ENCODE data around the gene MRPL32. TPM values are rescaled to one million over a fixed set of nuclear protein-coding genes. Genes with fewer than 3 reads are reported as not detected.

The MRPL32 gene
- total and polyA plus RNA-seq, 2 of the 13 experiments (the other 11 are each of a cell fraction or from before 2014, with no cell fraction given) = 39.0 to 81.2 TPM

DNA sequence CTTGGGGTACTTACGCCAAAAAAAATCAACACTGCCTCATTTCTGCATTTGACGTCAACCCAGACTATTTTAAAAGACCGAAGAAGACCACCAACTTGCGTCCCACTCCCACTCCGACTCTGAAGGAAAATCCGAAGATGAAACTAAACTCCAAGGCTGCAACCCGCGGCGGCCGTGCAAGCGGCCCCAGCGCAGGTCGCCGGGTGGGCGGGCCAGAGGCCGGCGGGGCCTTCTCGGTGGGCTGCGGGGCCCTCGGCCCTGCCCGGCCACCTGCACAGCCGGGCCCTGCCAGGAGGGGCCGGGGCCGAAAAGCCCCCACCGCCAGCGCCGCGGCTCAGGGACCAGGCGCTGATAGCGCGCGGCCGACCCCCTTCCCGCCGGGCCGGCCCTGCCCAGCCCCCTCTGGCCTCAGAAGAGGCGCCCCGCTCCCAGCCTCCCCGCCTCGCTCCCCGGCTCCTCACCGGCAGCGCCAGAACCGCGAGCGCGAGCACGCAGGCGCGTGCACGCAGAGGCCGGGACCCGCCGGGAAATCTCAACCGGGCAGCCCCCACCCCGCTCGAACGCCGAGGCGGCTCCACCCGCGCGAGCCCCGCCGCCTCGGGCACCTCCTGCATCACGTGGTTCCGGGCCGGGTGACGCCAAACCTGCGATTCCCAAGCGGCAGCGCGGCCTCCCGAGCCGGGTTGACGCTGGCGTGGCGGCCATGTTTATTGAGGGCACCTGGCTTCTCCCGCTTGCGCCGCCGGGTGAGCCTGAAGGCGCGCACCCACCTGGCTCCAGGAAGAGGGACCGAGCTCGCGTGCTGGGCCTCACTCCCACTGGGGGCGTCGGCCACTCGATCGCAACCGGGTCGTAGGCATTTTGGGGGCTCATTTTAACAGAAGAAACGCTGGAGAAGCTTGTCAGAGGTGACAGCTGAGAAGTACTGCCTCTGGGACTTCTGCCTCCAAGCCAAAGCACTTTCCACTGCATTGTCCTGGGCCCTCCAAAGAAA, 20.4 kb upstream of the MRPL32 start, which contains the start of gene C7orf25 (continued):
- TF ChIP-seq, protein P1, sequence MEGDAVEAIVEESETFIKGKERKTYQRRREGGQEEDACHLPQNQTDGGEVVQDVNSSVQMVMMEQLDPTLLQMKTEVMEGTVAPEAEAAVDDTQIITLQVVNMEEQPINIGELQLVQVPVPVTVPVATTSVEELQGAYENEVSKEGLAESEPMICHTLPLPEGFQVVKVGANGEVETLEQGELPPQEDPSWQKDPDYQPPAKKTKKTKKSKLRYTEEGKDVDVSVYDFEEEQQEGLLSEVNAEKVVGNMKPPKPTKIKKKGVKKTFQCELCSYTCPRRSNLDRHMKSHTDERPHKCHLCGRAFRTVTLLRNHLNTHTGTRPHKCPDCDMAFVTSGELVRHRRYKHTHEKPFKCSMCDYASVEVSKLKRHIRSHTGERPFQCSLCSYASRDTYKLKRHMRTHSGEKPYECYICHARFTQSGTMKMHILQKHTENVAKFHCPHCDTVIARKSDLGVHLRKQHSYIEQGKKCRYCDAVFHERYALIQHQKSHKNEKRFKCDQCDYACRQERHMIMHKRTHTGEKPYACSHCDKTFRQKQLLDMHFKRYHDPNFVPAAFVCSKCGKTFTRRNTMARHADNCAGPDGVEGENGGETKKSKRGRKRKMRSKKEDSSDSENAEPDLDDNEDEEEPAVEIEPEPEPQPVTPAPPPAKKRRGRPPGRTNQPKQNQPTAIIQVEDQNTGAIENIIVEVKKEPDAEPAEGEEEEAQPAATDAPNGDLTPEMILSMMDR (CRISPR knock-in tag; IDR thresholded peaks at IDR 0.05) = peak; percentile 52
- TF ChIP-seq HOXA5 (CRISPR knock-in tag; IDR thresholded peaks at IDR 0.05) (peak; percentile 34; the same call in 1 of the 2 replicates), SP4 (CRISPR knock-in tag; IDR thresholded peaks at IDR 0.05) (no peak), GLI4 (CRISPR knock-in tag; IDR thresholded peaks at IDR 0.05; ENCODE audit: borderline replicate concordance) (no peak), SIX1 (CRISPR knock-in tag; IDR thresholded peaks at IDR 0.05; ENCODE audit: borderline replicate concordance) (0 out of 2 replicates have a peak, but pooled peaks have one; percentile 19), SNRNP70 (IDR thresholded peaks at IDR 0.05; ENCODE audit: low read depth, low read length) (no peak), TARDBP (CRISPR knock-in tag; IDR thresholded peaks at IDR 0.05) (peak; percentile 89), ZEB1 (IDR thresholded peaks at IDR 0.05; ENCODE audit: insufficient replicate concordance, low read depth) (no peak), ZBTB8A (CRISPR knock-in tag; IDR thresholded peaks at IDR 0.05; ENCODE audit: borderline replicate concordance, low read depth) (no peak)
- TF ChIP-seq, protein P2, sequence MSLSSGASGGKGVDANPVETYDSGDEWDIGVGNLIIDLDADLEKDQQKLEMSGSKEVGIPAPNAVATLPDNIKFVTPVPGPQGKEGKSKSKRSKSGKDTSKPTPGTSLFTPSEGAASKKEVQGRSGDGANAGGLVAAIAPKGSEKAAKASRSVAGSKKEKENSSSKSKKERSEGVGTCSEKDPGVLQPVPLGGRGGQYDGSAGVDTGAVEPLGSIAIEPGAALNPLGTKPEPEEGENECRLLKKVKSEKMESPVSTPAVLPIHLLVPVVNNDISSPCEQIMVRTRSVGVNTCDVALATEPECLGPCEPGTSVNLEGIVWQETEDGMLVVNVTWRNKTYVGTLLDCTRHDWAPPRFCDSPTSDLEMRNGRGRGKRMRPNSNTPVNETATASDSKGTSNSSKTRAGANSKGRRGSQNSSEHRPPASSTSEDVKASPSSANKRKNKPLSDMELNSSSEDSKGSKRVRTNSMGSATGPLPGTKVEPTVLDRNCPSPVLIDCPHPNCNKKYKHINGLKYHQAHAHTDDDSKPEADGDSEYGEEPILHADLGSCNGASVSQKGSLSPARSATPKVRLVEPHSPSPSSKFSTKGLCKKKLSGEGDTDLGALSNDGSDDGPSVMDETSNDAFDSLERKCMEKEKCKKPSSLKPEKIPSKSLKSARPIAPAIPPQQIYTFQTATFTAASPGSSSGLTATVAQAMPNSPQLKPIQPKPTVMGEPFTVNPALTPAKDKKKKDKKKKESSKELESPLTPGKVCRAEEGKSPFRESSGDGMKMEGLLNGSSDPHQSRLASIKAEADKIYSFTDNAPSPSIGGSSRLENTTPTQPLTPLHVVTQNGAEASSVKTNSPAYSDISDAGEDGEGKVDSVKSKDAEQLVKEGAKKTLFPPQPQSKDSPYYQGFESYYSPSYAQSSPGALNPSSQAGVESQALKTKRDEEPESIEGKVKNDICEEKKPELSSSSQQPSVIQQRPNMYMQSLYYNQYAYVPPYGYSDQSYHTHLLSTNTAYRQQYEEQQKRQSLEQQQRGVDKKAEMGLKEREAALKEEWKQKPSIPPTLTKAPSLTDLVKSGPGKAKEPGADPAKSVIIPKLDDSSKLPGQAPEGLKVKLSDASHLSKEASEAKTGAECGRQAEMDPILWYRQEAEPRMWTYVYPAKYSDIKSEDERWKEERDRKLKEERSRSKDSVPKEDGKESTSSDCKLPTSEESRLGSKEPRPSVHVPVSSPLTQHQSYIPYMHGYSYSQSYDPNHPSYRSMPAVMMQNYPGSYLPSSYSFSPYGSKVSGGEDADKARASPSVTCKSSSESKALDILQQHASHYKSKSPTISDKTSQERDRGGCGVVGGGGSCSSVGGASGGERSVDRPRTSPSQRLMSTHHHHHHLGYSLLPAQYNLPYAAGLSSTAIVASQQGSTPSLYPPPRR (CRISPR knock-in tag; IDR thresholded peaks at IDR 0.05; ENCODE audit: borderline replicate concordance) = no peak
- TF ChIP-seq, protein P3, sequence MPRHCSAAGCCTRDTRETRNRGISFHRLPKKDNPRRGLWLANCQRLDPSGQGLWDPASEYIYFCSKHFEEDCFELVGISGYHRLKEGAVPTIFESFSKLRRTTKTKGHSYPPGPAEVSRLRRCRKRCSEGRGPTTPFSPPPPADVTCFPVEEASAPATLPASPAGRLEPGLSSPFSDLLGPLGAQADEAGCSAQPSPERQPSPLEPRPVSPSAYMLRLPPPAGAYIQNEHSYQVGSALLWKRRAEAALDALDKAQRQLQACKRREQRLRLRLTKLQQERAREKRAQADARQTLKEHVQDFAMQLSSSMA (CRISPR knock-in tag; IDR thresholded peaks at IDR 0.05) = peak; percentile 91; the same call in 1 of the 2 replicates
- TF ChIP-seq, protein P4, sequence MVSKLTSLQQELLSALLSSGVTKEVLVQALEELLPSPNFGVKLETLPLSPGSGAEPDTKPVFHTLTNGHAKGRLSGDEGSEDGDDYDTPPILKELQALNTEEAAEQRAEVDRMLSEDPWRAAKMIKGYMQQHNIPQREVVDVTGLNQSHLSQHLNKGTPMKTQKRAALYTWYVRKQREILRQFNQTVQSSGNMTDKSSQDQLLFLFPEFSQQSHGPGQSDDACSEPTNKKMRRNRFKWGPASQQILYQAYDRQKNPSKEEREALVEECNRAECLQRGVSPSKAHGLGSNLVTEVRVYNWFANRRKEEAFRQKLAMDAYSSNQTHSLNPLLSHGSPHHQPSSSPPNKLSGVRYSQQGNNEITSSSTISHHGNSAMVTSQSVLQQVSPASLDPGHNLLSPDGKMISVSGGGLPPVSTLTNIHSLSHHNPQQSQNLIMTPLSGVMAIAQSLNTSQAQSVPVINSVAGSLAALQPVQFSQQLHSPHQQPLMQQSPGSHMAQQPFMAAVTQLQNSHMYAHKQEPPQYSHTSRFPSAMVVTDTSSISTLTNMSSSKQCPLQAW (CRISPR knock-in tag; IDR thresholded peaks at IDR 0.05) = peak; percentile 68
- TF ChIP-seq, protein P5, sequence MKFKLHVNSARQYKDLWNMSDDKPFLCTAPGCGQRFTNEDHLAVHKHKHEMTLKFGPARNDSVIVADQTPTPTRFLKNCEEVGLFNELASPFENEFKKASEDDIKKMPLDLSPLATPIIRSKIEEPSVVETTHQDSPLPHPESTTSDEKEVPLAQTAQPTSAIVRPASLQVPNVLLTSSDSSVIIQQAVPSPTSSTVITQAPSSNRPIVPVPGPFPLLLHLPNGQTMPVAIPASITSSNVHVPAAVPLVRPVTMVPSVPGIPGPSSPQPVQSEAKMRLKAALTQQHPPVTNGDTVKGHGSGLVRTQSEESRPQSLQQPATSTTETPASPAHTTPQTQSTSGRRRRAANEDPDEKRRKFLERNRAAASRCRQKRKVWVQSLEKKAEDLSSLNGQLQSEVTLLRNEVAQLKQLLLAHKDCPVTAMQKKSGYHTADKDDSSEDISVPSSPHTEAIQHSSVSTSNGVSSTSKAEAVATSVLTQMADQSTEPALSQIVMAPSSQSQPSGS (CRISPR knock-in tag; IDR thresholded peaks at IDR 0.05) = peak; percentile 68
- TF ChIP-seq, protein P6, sequence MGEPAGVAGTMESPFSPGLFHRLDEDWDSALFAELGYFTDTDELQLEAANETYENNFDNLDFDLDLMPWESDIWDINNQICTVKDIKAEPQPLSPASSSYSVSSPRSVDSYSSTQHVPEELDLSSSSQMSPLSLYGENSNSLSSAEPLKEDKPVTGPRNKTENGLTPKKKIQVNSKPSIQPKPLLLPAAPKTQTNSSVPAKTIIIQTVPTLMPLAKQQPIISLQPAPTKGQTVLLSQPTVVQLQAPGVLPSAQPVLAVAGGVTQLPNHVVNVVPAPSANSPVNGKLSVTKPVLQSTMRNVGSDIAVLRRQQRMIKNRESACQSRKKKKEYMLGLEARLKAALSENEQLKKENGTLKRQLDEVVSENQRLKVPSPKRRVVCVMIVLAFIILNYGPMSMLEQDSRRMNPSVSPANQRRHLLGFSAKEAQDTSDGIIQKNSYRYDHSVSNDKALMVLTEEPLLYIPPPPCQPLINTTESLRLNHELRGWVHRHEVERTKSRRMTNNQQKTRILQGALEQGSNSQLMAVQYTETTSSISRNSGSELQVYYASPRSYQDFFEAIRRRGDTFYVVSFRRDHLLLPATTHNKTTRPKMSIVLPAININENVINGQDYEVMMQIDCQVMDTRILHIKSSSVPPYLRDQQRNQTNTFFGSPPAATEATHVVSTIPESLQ (CRISPR knock-in tag; conservative IDR thresholded peaks at IDR 0.05) = no peak
